Measurements from ENCODE around the gene LSM14A. TPM values are rescaled to one million over a fixed set of nuclear protein-coding genes. Genes with fewer than 3 reads are reported as not detected.

LSM14A gene
- total and polyA plus RNA-seq, 9 of the 15 experiments (the other 6 are each of a cell fraction or from before 2014, with no cell fraction given), result 19.5 to 150 (median 95.1) TPM

GRCh38 chr19:34182125-34182524 lies 9.8 kb downstream of the LSM14A start:
- Histone ChIP-seq H4K20me1 (replicated peaks; ENCODE audit: control insufficient read depth, insufficient read depth, low read length) (peaks cover 31% of the 10 kb centered on the region), H3K27ac (ENCODE audit: extremely low read depth, low read depth, low read length) (no peak overlapping the region), H3K4me1 (replicated peaks in 1 of 2; ENCODE audit: control insufficient read depth in 2 of 2, insufficient read depth in 2 of 2, low read length in 2 of 2) (peaks cover 10 to 28% of the 10 kb centered on the region in 2 experiments), H3K4me2 (ENCODE audit: insufficient read depth, low read length) (no peak overlapping the region), H3K9me3 (replicated peaks; ENCODE audit: control insufficient read depth, insufficient read depth, low read depth, low read length) (no peaks in the 10 kb centered on the region), H3K36me3 (ENCODE audit: control insufficient read depth, insufficient read depth, low read length) (peaks cover 25% of the 10 kb centered on the region), H2AFZ (ENCODE audit: low read depth, low read length) (no peak overlapping the region), H3K4me3 (no peak overlapping the region), H3K79me2 (ENCODE audit: control insufficient read depth, insufficient read depth, low read length) (peaks cover 99% of the 10 kb centered on the region), H3K27me3 (ENCODE audit: control insufficient read depth in 2 of 2, insufficient read depth in 2 of 2, low read length in 2 of 2) (no peaks in the 10 kb centered on the region), H3K9ac (ENCODE audit: insufficient read depth in 1 of 2, low read depth in 2 of 2, low read length in 2 of 2) (no peak overlapping the region), H3K9me1 (ENCODE audit: control insufficient read depth, insufficient read depth, low read length) (peaks cover 2% of the 10 kb centered on the region)
- no peak for DNase-seq (ENCODE audit: extremely low read depth in 1 of 4, low spot score in 3 of 4)
- ChIA-PET POLR2A (interaction anchor here (1.0 to 1.6 kb wide), 2 partner anchors 9 to 23 kb away, joined by 3 to 4 read pairs; no protein-coding TSS in a partner anchor), CTCF (ENCODE audit: low intra/inter-chr PET ratio) (no interaction called here)
- in situ Hi-C loops (cut with MboI), result no loop called here
- FAIRE-seq, result no peak
- intact Hi-C loops (cut with micrococcal nuclease), result no loop called here
- BruUV-seq (replicated peaks), result no TSS peak
- peak; percentile 83 for TF ChIP-seq MYNN (IDR thresholded peaks at IDR 0.05)
- no peak for TF ChIP-seq MYNN (CRISPR knock-in tag; IDR thresholded peaks at IDR 0.05)
- no peak for TF ChIP-seq CBX1 (IDR thresholded peaks at IDR 0.05; ENCODE audit: low read depth)
- ATAC-seq, result no peak

GRCh38 chr19:34184880-34185491 lies 12.7 kb downstream of the LSM14A start:
- no peak overlapping the region for H3K4me2 ChIP-seq (ENCODE audit: insufficient read depth, low read length)
- POLR2A ChIA-PET, result interaction anchor here (1.0 to 1.5 kb wide), 4 partner anchors 9 to 16 kb away, joined by 3 to 7 read pairs (median 3); no protein-coding TSS in a partner anchor
- in situ Hi-C loops (cut with MboI), result no loop called here
- TF ChIP-seq ZFP36 (IDR thresholded peaks at IDR 0.05; ENCODE audit: low read depth, low read length, partially characterized antibody) (no peak), CEBPG (CRISPR knock-in tag; IDR thresholded peaks at IDR 0.05) (no peak), CEBPG (tag; conservative IDR thresholded peaks at IDR 0.05 in 1 of 2, IDR thresholded peaks at IDR 0.05 in 1 of 2) (peak; percentile 38 to 77), PHB2 (IDR thresholded peaks at IDR 0.05; ENCODE audit: low read depth) (0 out of 2 replicates have a peak, but pooled peaks have one; percentile 15), SIN3B (IDR thresholded peaks at IDR 0.05; ENCODE audit: low read depth) (no peak), ZNF347 (CRISPR knock-in tag; IDR thresholded peaks at IDR 0.05; ENCODE audit: low read depth) (no peak), CEBPB (tag; IDR thresholded peaks at IDR 0.05) (no peak), HOXB6 (CRISPR knock-in tag; IDR thresholded peaks at IDR 0.05; ENCODE audit: borderline replicate concordance) (no peak), HNRNPK (IDR thresholded peaks at IDR 0.05; ENCODE audit: low read depth, low read length, poor library complexity, severe bottlenecking) (no peak), ZNF121 (CRISPR knock-in tag; conservative IDR thresholded peaks at IDR 0.05) (no peak), ZNF586 (CRISPR knock-in tag; conservative IDR thresholded peaks at IDR 0.05) (no peak), LARP7 (IDR thresholded peaks at IDR 0.05) (0 out of 2 replicates have a peak, but pooled peaks have one; percentile 35), ATF3 (IDR thresholded peaks at IDR 0.05) (peak; percentile 80), ATF3 (CRISPR knock-in tag; conservative IDR thresholded peaks at IDR 0.05) (no peak)

More at GRCh38 chr19:34184880-34185491, 12.7 kb downstream of the LSM14A start:
- Histone ChIP-seq H3K9ac (ENCODE audit: insufficient read depth in 1 of 2, low read depth in 2 of 2, low read length in 2 of 2) (no peak overlapping the region), H3K27me3 (ENCODE audit: control insufficient read depth in 2 of 2, insufficient read depth in 2 of 2, low read length in 2 of 2) (no peaks in the 10 kb centered on the region), H3K4me1 (replicated peaks in 1 of 2; ENCODE audit: control insufficient read depth in 2 of 2, insufficient read depth in 2 of 2, low read length in 2 of 2) (peaks cover 6 to 28% of the 10 kb centered on the region in 2 experiments; a peak in 4 of 5 replicates), H2AFZ (ENCODE audit: low read depth, low read length) (no peak overlapping the region), H3K79me2 (ENCODE audit: control insufficient read depth, insufficient read depth, low read length) (peaks cover 99% of the 10 kb centered on the region), H3K36me3 (ENCODE audit: control insufficient read depth, insufficient read depth, low read length) (peaks cover 15% of the 10 kb centered on the region), H4K20me1 (replicated peaks; ENCODE audit: control insufficient read depth, insufficient read depth, low read length) (peaks cover 38% of the 10 kb centered on the region), H3K4me3 (no peak overlapping the region), H3K27ac (ENCODE audit: extremely low read depth, low read depth, low read length) (peak overlapping the region; percentile 18; the same call in 1 of the 3 replicates), H3K9me1 (ENCODE audit: control insufficient read depth, insufficient read depth, low read length) (peaks cover 2% of the 10 kb centered on the region), H3K9me3 (replicated peaks; ENCODE audit: control insufficient read depth, insufficient read depth, low read depth, low read length) (no peaks in the 10 kb centered on the region)
- intact Hi-C loops (cut with micrococcal nuclease), result no loop called here
- ATAC-seq (peak; percentile 14; the same call in 2 of the 3 replicates), DNase-seq (ENCODE audit: extremely low read depth in 1 of 4, low spot score in 3 of 4) (no peak), FAIRE-seq (no peak)
- BruUV-seq (replicated peaks), result no TSS peak
- WGBS (ENCODE audit: insufficient coverage, low coverage, missing lambda C conversion rate), result 64% methylated on average over 6 of the region's 6 CpGs
- CTCF ChIA-PET (ENCODE audit: low intra/inter-chr PET ratio), result no interaction called here

All from K562 (cell line).